Aorta (tissue), 5 donors: ENCODE data around the gene CD81. TPM values are rescaled to one million over a fixed set of nuclear protein-coding genes. Genes with fewer than 3 reads are reported as not detected.

Experiments used
- ATAC-seq: fragments of 200-7000 bp; cut with Tn5 transposase; one replicate; pipeline ENCODE4 v1.9.1; 2022; ENCODE audit warnings: moderate library complexity; ENCODE audit not compliant: low FRiP score
- DNase-seq, 2 donors: peaks; one replicate each; pipeline ENCODE4 v3.0.0-alpha.2; 2020
- H3K27ac ChIP-seq, 2 donors: one replicate each; pipeline ENCODE4 v1.5.1; 2013; ENCODE audit warnings: low read length in 2 of 2, mild to moderate bottlenecking in 2 of 2, moderate library complexity in 2 of 2, control low read depth in 1 of 2, inconsistent platforms in 1 of 2, low read depth in 1 of 2
- H3K27me3 ChIP-seq, 2 donors: one replicate each; pipeline ENCODE4 v1.6.1; 2013; ENCODE audit warnings: control low read depth in 1 of 2, low read length in 1 of 2, mild to moderate bottlenecking in 1 of 2, moderate library complexity in 1 of 2; ENCODE audit not compliant: insufficient read depth in 2 of 2, control insufficient read depth in 1 of 2
- H3K36me3 ChIP-seq, 2 donors: one replicate each; pipeline ENCODE4 v1.6.1; 2013; ENCODE audit warnings: control low read depth in 1 of 2, low read length in 1 of 2, mild to moderate bottlenecking in 1 of 2; ENCODE audit not compliant: insufficient read depth in 2 of 2, control insufficient read depth in 1 of 2
- H3K4me1 ChIP-seq, 2 donors: one replicate each; pipeline ENCODE4 v1.6.1; 2013; ENCODE audit warnings: low read length in 2 of 2, control low read depth in 1 of 2, mild to moderate bottlenecking in 1 of 2, moderate library complexity in 1 of 2; ENCODE audit not compliant: insufficient read depth in 2 of 2, control insufficient read depth in 1 of 2
- H3K4me3 ChIP-seq, 2 donors: one replicate each; pipeline ENCODE4 v1.5.1; 2013; ENCODE audit warnings: low read length in 2 of 2, control low read depth in 1 of 2, mild to moderate bottlenecking in 1 of 2
- H3K9me3 ChIP-seq: one replicate; pipeline ENCODE4 v1.6.1; 2013; ENCODE audit warnings: mild to moderate bottlenecking, low read length; ENCODE audit not compliant: control insufficient read depth
- WGBS, 2 donors: extraction: QIAGEN DNeasy Blood & Tissue Kit; methylation state at CpG; one replicate each; pipeline ENCODE4 v1.1.7; 2013; 5-methylcytosine and 5-hydroxymethylcytosine counted together
- intact Hi-C, 2 donors: fragments of 100-400 bp; cut with DNase I; formaldehyde crosslinking; loops; one replicate each; pipeline versions ENCODE4 v1.14.2 to v1.15.0; 2022
- polyA plus RNA-seq, 2 donors: library from polyadenylated mRNA; stranded (reverse); fragments of 200-250 nt; gene quantifications; one replicate each; pipeline ENCODE4 v1.2.3, GENCODE V29; 2013
- total RNA-seq, 2 donors: library from RNA; stranded (reverse); fragmentation: NEBNext Ultra II Directional; extraction: Animal tissue kit (Norgen Biotek cat#: 25700); gene quantifications; one replicate each; pipeline ENCODE4 v1.2.1, GENCODE V29; 2021
- donor health status: healthy with polysubstance abuse.
- donor health status: Bipolar disorder and iron deficiency.
- donor health status: DM: no; HTN: no; CAD: no.
- donor health status: DM: no; HTN: no; CAD: no.
- donor health status: DM: yes; HTN: yes; CAD: no.

CD81 gene
- total and polyA plus RNA-seq, 4 donors = 363 to 784 (median 579) TPM

- Histone ChIP-seq H3K9me3 (no peaks in the 10 kb centered on the region), H3K36me3 (peaks cover 0 to 3% of the 10 kb centered on the region in 2 donors), H3K27me3 (no peaks in the 10 kb centered on the region), H3K4me3 (peak overlapping the region; percentile 68 to 72), H3K4me1 (no peaks in the 10 kb centered on the region), H3K27ac (peak overlapping the region in 1 of 2 donors; percentile 66)
- DNase-seq = no peak
- intact Hi-C loops = loop anchor here in 1 of 2 donors (1.0 to 5.0 kb wide), 4 partner anchors 18 to 1124 kb away; partner anchors contain the start of gene CD81
- 1% methylated on average over 54 to 55 of the region's 55 CpGs for WGBS, 2 donors
- ATAC-seq = no peak
These were observed 23.8 kb downstream of the CD81 start for GRCh38 chr11:2400762-2401435.

GRCh38 chr11:2401436-2401984, 24.4 kb downstream of the CD81 start:
- H3K27me3 ChIP-seq = no peaks in the 10 kb centered on the region
- H3K36me3 ChIP-seq = peaks cover 0 to 3% of the 10 kb centered on the region in 2 donors
- DNase-seq = no peak
- H3K4me3 ChIP-seq = peak overlapping the region; percentile 68 to 72
- 40 to 46% methylated on average over 12 of the region's 12 CpGs for WGBS, 2 donors
- H3K4me1 ChIP-seq = no peaks in the 10 kb centered on the region
- H3K27ac ChIP-seq = no peak overlapping the region
- H3K9me3 ChIP-seq = no peaks in the 10 kb centered on the region
- no peak for ATAC-seq
- intact Hi-C loops = loop anchor here in 1 of 2 donors (2.0 to 5.0 kb wide), 3 partner anchors 19 to 1124 kb away; no protein-coding TSS in a partner anchor

GRCh38 chr11:2402106-2402505, 25.0 kb downstream of the CD81 start:
- no peak for DNase-seq
- Histone ChIP-seq H3K27me3 (no peaks in the 10 kb centered on the region), H3K9me3 (no peaks in the 10 kb centered on the region), H3K36me3 (peaks cover 0 to 3% of the 10 kb centered on the region in 2 donors), H3K27ac (no peak overlapping the region), H3K4me3 (no peak overlapping the region), H3K4me1 (no peaks in the 10 kb centered on the region)
- WGBS, 2 donors = 83 to 87% methylated on average over 13 of the region's 13 CpGs
- ATAC-seq = no peak
- intact Hi-C loops = loop anchor here in 1 of 2 donors (5.0 kb wide), 1 partner anchor 1125 kb away; no protein-coding TSS in a partner anchor

- WGBS, 2 donors = 85 to 87% methylated on average over 31 of the region's 31 CpGs
- intact Hi-C loops = loop anchor here in 1 of 2 donors (5.0 kb wide), 1 partner anchor 1126 kb away; no protein-coding TSS in a partner anchor
These were observed 26.0 kb downstream of the CD81 start for GRCh38 chr11:2402890-2403645.

GRCh38 chr11:2404735-2405196, 27.7 kb downstream of the CD81 start:
- Histone ChIP-seq H3K4me3 (no peak overlapping the region), H3K27ac (no peak overlapping the region), H3K36me3 (peaks cover 0 to 3% of the 10 kb centered on the region in 2 donors), H3K27me3 (no peaks in the 10 kb centered on the region), H3K9me3 (no peaks in the 10 kb centered on the region), H3K4me1 (no peaks in the 10 kb centered on the region)
- WGBS, 2 donors = 63 to 72% methylated on average over 12 of the region's 12 CpGs
- ATAC-seq (no peak), DNase-seq (no peak)
- intact Hi-C loops = loop anchor here in 1 of 2 donors (5.0 kb wide), 1 partner anchor 1127 kb away; no protein-coding TSS in a partner anchor

More at GRCh38 chr11:2402890-2403645, 26.0 kb downstream of the CD81 start:
- Histone ChIP-seq H3K27ac (no peak overlapping the region), H3K36me3 (peaks cover 0 to 3% of the 10 kb centered on the region in 2 donors), H3K4me3 (no peak overlapping the region), H3K27me3 (no peaks in the 10 kb centered on the region), H3K4me1 (no peaks in the 10 kb centered on the region), H3K9me3 (no peaks in the 10 kb centered on the region)
- DNase-seq = no peak
- no peak for ATAC-seq

- Histone ChIP-seq H3K9me3 (no peaks in the 10 kb centered on the region), H3K27ac (no peak overlapping the region), H3K4me3 (no peak overlapping the region), H3K4me1 (no peaks in the 10 kb centered on the region), H3K36me3 (peaks cover 0 to 3% of the 10 kb centered on the region in 2 donors), H3K27me3 (no peaks in the 10 kb centered on the region)
- intact Hi-C loops = no loop called here
- no peak for ATAC-seq
- 86 to 88% methylated on average over 14 of the region's 14 CpGs for WGBS, 2 donors
- DNase-seq = no peak
These were observed 29.3 kb downstream of the CD81 start for GRCh38 chr11:2406451-2406850.

- no peaks in the 10 kb centered on the region for H3K4me1 ChIP-seq
- no peak overlapping the region for H3K4me3 ChIP-seq
- no peak overlapping the region for H3K27ac ChIP-seq
- peaks cover 0 to 3% of the 10 kb centered on the region in 2 donors for H3K36me3 ChIP-seq
- intact Hi-C loops = no loop called here
- no peaks in the 10 kb centered on the region for H3K27me3 ChIP-seq
- no peaks in the 10 kb centered on the region for H3K9me3 ChIP-seq
- ATAC-seq (no peak), DNase-seq (no peak)
- 89 to 90% methylated on average over 21 to 24 of the region's 24 CpGs for WGBS, 2 donors
These were observed 29.8 kb downstream of the CD81 start for GRCh38 chr11:2406878-2407410.

- no peaks in the 10 kb centered on the region for H3K9me3 ChIP-seq
- no peaks in the 10 kb centered on the region for H3K36me3 ChIP-seq
- ATAC-seq (no peak), DNase-seq (no peak)
- H3K4me1 ChIP-seq = no peaks in the 10 kb centered on the region
- intact Hi-C loops = no loop called here
- H3K27me3 ChIP-seq = no peaks in the 10 kb centered on the region
- H3K27ac ChIP-seq = no peak overlapping the region
- WGBS, 2 donors = 47 to 56% methylated on average over 11 of the region's 11 CpGs
- H3K4me3 ChIP-seq = no peak overlapping the region
These were observed 31.6 kb downstream of the CD81 start for GRCh38 chr11:2408671-2409070.
